Omental fat pad (tissue), 4 donors: ENCODE data around the gene LRP1. TPM values are rescaled to one million over a fixed set of nuclear protein-coding genes. Genes with fewer than 3 reads are reported as not detected.

Experiments
- ATAC-seq: fragments of 150-250 bp; one replicate; pipeline ENCODE4 v1.9.1; 2016; ENCODE audit warnings: mild to moderate bottlenecking, moderate library complexity; ENCODE audit not compliant: low FRiP score
- DNase-seq: peaks from one replicate; pipeline ENCODE4 v3.0.0-alpha.2; 2019; ENCODE audit warnings: low spot score
- total RNA-seq, 4 donors: library from RNA; depleted of rRNA; stranded (reverse); fragments of >200 nt; gene quantifications; one replicate each; pipeline ENCODE4 v1.1.0, GENCODE V29; 2016
- TF ChIP-seq, protein P1 (sequence below), 3 donors: fragments of 450-650 bp; IDR thresholded peaks; one replicate each; pipeline ENCODE4 v1.5.1; 2016 to 2017; ENCODE audit warnings: antibody characterized with exemption in 3 of 3, mild to moderate bottlenecking in 3 of 3, moderate library complexity in 2 of 3

LRP1 gene
- total RNA-seq, 4 donors from 2014 or later = 312 to 592 (median 571) TPM

DNA sequence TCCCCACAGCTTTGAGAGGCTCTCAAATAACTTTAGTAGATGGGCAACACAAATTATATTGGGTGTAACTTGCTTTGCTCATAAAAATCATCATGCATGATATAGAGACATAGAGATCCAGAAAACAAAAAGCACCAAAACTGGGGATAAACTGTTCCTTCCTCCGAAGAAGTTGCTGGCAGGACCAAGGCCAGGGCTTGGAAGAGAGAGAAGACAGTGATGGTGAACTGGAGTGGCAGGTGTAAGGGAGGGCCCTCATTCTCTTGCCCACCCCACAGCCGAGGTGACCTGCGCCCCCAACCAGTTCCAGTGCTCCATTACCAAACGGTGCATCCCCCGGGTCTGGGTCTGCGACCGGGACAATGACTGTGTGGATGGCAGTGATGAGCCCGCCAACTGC lies 72.9 kb downstream of the LRP1 start:
- DNase-seq (no peak), ATAC-seq (no peak)
- TF ChIP-seq, protein P1, sequence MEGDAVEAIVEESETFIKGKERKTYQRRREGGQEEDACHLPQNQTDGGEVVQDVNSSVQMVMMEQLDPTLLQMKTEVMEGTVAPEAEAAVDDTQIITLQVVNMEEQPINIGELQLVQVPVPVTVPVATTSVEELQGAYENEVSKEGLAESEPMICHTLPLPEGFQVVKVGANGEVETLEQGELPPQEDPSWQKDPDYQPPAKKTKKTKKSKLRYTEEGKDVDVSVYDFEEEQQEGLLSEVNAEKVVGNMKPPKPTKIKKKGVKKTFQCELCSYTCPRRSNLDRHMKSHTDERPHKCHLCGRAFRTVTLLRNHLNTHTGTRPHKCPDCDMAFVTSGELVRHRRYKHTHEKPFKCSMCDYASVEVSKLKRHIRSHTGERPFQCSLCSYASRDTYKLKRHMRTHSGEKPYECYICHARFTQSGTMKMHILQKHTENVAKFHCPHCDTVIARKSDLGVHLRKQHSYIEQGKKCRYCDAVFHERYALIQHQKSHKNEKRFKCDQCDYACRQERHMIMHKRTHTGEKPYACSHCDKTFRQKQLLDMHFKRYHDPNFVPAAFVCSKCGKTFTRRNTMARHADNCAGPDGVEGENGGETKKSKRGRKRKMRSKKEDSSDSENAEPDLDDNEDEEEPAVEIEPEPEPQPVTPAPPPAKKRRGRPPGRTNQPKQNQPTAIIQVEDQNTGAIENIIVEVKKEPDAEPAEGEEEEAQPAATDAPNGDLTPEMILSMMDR (IDR thresholded peaks at IDR 0.05) = no peak

DNA sequence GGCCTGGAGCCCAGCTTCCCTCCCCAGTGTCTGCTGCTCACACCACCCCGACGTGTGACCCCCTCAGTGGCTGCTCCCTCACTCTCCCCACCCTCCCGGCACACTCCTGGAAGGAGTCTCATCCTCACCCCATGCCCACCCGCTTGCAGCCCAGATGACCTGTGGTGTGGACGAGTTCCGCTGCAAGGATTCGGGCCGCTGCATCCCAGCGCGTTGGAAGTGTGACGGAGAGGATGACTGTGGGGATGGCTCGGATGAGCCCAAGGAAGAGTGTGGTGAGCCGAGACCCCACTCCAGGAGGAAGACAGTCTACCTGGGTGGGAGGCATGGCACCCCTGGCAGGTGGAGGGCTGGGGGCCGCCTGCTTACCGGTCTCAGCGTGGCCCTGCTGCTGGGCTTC lies 73.3 kb downstream of the LRP1 start:
- ATAC-seq (no peak), DNase-seq (no peak)

DNA sequence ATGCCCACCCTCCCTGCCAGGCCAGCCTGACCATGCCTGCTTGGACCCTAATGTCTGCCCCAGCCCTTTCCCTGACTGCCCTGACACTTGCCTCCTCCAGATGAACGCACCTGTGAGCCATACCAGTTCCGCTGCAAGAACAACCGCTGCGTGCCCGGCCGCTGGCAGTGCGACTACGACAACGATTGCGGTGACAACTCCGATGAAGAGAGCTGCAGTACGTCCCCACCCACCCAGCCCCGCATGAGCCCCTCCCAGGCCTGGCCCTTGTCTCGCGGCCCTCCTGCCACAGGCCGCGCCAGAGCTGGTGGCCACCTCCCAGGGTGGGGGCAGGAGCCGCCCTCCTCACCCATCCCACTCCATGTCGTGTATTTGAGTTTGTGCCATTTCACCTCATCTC lies 74.0 kb downstream of the LRP1 start:
- no peak for ATAC-seq
- no peak for DNase-seq
- TF ChIP-seq, protein P1 (IDR thresholded peaks at IDR 0.05) = no peak

More for the DNA sequence above, 73.3 kb downstream of the LRP1 start:
- TF ChIP-seq, protein P1 (IDR thresholded peaks at IDR 0.05) = no peak

DNA sequence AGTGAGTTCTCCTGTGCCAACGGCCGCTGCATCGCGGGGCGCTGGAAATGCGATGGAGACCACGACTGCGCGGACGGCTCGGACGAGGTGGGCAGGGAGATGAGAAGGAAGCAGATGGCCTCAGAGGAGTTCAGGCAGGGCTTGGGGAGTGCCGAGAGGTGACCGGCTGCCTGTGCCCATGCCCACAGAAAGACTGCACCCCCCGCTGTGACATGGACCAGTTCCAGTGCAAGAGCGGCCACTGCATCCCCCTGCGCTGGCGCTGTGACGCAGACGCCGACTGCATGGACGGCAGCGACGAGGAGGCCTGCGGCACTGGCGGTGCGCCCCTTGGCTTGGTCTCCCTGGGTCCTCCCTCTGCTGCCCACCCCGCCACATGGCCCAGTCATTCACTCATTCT lies 74.9 kb downstream of the LRP1 start:
- ATAC-seq (no peak), DNase-seq (no peak)
- TF ChIP-seq, protein P1 (IDR thresholded peaks at IDR 0.05) = no peak

DNA sequence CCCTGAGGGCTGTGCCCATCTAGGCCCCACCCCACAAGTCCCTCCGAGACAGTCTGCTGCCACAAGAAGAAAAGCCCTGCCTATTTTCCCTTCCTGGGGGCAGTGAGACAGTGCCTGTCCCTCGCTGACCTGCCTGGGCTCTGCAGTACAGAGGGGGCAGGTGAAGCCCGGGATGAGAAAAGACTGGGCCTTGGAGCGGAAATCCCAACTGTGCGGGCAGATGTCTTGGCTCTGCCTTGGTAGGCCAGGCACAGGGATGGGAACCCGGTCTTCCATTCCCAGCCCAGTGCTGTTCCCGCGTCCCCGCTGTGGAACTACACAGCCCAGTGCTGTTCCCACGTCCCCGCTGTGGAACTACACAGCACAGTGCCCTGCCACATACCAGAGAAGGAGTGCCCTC lies 75.5 kb downstream of the LRP1 start:
- TF ChIP-seq, protein P1 (IDR thresholded peaks at IDR 0.05) = no peak
- no peak for ATAC-seq
- DNase-seq = no peak

DNA sequence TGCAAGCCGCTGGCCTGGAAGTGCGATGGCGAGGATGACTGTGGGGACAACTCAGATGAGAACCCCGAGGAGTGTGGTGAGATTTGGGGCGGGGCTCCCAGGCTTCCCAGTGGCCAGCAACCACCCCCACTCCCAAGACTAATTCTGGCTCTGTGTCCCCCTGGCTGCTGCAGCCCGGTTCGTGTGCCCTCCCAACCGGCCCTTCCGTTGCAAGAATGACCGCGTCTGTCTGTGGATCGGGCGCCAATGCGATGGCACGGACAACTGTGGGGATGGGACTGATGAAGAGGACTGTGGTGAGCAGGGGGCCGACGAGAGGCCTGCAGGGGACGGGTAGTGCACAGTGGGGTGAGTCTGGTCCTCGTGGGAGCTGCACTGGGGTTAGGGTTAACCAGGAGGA lies 76.2 kb downstream of the LRP1 start:
- ATAC-seq = no peak
- TF ChIP-seq, protein P1 (IDR thresholded peaks at IDR 0.05) = no peak
- no peak for DNase-seq

DNA sequence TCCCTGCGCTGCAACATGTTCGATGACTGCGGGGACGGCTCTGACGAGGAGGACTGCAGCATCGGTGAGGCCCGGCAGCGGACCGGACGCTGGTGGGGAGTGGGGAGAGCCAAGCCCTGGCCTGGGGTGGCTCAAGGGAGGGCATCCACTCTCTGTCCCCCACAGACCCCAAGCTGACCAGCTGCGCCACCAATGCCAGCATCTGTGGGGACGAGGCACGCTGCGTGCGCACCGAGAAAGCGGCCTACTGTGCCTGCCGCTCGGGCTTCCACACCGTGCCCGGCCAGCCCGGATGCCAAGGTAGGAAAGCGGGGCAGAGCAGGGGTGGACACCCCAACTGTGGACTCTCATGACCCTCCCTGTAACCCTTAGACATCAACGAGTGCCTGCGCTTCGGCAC lies 76.9 kb downstream of the LRP1 start:
- no peak for DNase-seq
- ATAC-seq = no peak
- TF ChIP-seq, protein P1 (IDR thresholded peaks at IDR 0.05) = no peak
